Activated CD4-positive, alpha-beta T cell treated with anti-CD3 and anti-CD28 coated beads, Interleukin-2, Interleukin-6, amounts not matched to agents 100 ng/mL and 50 ng/mL, durations not matched to agents 16 hours and 8 hours (primary cell): ENCODE measurements around the gene TRPM2.

Experiments used
- DNase-seq: peaks from one replicate; pipeline ENCODE4 v3.0.0-alpha.2; 2020

Gene TRPM2

GRCh38 chr21:44353191-44353970 is at the start of gene TRPM2:
Gene TRPM2 (plus strand): TSS chr21:44353621. CDS start chr21:44353701, 80 bp downstream.
- peak; percentile 46 for DNase-seq

GRCh38 chr21:44304011-44304616 is 49.3 kb upstream of the TRPM2 start:
- DNase-seq = no peak

- DNase-seq = peak; percentile 51
Observed at GRCh38 chr21:44304877-44305293, 48.5 kb upstream of the TRPM2 start.

GRCh38 chr21:44305691-44306090 is 47.7 kb upstream of the TRPM2 start:
- no peak for DNase-seq

GRCh38 chr21:44306936-44307704 is 46.3 kb upstream of the TRPM2 start:
- no peak for DNase-seq

GRCh38 chr21:44310628-44311507 is 42.6 kb upstream of the TRPM2 start:
- no peak for DNase-seq

GRCh38 chr21:44312089-44312488 is 41.3 kb upstream of the TRPM2 start:
- DNase-seq = no peak

- DNase-seq = no peak
Observed at GRCh38 chr21:44312716-44313115, 40.7 kb upstream of the TRPM2 start.

- DNase-seq = no peak
Observed at GRCh38 chr21:44313451-44313850, 40.0 kb upstream of the TRPM2 start.

- DNase-seq = no peak
Observed at GRCh38 chr21:44314128-44314527, 39.3 kb upstream of the TRPM2 start.

GRCh38 chr21:44314561-44314960 is 38.9 kb upstream of the TRPM2 start:
- no peak for DNase-seq

GRCh38 chr21:44315691-44316203 is 37.7 kb upstream of the TRPM2 start:
- no peak for DNase-seq

GRCh38 chr21:44316277-44316900 is 37.0 kb upstream of the TRPM2 start:
- no peak for DNase-seq

GRCh38 chr21:44317241-44317782 is 36.1 kb upstream of the TRPM2 start:
- DNase-seq = no peak

GRCh38 chr21:44317871-44318270 is 35.5 kb upstream of the TRPM2 start:
- no peak for DNase-seq

GRCh38 chr21:44318489-44319285 is 34.7 kb upstream of the TRPM2 start:
- no peak for DNase-seq

- no peak for DNase-seq
Observed at GRCh38 chr21:44319407-44320065, 33.9 kb upstream of the TRPM2 start.

GRCh38 chr21:44320847-44321246 is 32.6 kb upstream of the TRPM2 start:
- DNase-seq = no peak

GRCh38 chr21:44321846-44322450 is 31.5 kb upstream of the TRPM2 start:
- no peak for DNase-seq
